Measurements from ENCODE around the gene FOXL3. TPM values are rescaled to one million over a fixed set of nuclear protein-coding genes. Genes with fewer than 3 reads are reported as not detected.
A peak's percentile ranks its signal among the peaks of the same experiment; 100 is the strongest.

The FOXL3 gene
- total RNA-seq, 1 experiment from 2014 or later, result not detected

DNA sequence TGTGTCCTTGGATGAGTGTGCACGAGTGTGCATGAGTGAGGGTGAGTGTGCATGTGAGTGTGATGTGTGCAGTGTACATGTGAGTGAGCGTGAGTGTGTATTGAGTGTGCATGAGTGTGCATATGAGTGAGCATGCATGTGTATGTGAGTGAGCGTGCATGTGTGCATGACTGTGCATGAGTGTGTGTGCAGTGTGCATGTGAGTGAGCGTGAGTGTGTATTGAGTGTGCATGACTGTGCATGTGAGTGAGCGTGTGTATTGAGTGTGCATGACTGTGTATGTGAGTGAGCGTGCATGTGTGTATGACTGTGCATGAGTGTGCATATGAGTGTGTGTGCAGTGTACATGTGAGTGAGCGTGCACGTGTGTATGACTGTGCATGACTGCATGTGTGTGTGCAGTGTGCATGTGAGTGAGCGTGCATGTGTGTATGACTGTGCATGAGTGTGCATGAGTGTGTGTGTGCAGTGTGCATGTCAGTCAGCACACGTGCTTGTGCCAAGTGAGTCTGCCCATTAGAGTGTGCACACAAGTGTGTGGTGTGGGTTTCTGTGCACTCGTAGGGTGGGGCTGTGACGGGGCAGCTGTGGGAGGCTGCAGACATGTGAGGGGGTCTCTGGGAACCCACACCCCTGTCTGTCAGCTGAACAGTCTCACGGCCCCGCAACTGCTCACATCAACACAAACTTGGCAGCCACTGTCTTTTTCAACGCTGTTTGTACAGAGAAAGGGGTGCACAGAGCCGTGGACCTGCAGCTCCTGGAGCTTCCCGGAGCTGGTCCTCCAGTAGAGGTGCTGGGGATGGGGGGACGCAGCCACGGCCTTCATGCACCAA lies 14.8 kb downstream of the FOXL3 start:
- no peak overlapping the region for H3K27ac ChIP-seq (ENCODE audit: insufficient read length, low read depth, low read length)
- no peaks in the 10 kb centered on the region for H3K23me2 ChIP-seq (ENCODE audit: insufficient read length, low read depth, low read length, poor library complexity, severe bottlenecking)
- no peak for TF ChIP-seq CTCF (conservative IDR thresholded peaks at IDR 0.05)
- no peak overlapping the region for H2AFZ ChIP-seq (ENCODE audit: low read length)
- H3K56ac ChIP-seq (ENCODE audit: insufficient read length, low read depth, low read length), result no peak overlapping the region
- H3K14ac ChIP-seq (ENCODE audit: insufficient read depth, low read length), result no peak overlapping the region
- H2BK20ac ChIP-seq (ENCODE audit: low read depth, low read length, poor library complexity, severe bottlenecking), result no peak overlapping the region
- H3K4me1 ChIP-seq (ENCODE audit: insufficient read depth, low read length), result no peaks in the 10 kb centered on the region
- WGBS (ENCODE audit: extremely low coverage, insufficient read length, low lambda C conversion rate), result no CpG with 5 or more reads among the region's 19 CpGs
- H2AK5ac ChIP-seq (ENCODE audit: insufficient read length, low read length), result no peak overlapping the region
- Mint-ChIP-seq H3K4me3 (no peak overlapping the region), H3K27ac (peak overlapping the region in 1 of 3 experiments; percentile 48; a peak in 2 of 7 replicates), H3K9me3 (peaks cover 19 to 23% of the 10 kb centered on the region in 2 experiments), H3K4me1 (no peaks in the 10 kb centered on the region), H3K27me3 (ENCODE audit: low read depth) (peaks cover 2% of the 10 kb centered on the region), H3K36me3 (ENCODE audit: insufficient read depth in 1 of 3, low read depth in 3 of 3) (no peaks in the 10 kb centered on the region; a peak in 2 of 7 replicates)
- H3K4ac ChIP-seq (ENCODE audit: low read depth, low read length), result no peak overlapping the region
- H2BK5ac ChIP-seq (ENCODE audit: insufficient read length, low read length), result no peak overlapping the region
- H4K20me1 ChIP-seq (ENCODE audit: control insufficient read depth, insufficient read depth, insufficient read length), result no peaks in the 10 kb centered on the region
- no peak overlapping the region for H4K8ac ChIP-seq (replicated peaks; ENCODE audit: insufficient read length, low read depth, low read length)
- H2BK15ac ChIP-seq (ENCODE audit: low read depth, low read length), result no peak overlapping the region
- no peaks in the 10 kb centered on the region for H3K27me3 ChIP-seq (ENCODE audit: insufficient read depth, low read length)
- H2BK12ac ChIP-seq (ENCODE audit: insufficient read length, low read depth, low read length), result no peak overlapping the region
- no peak overlapping the region for H3K18ac ChIP-seq (ENCODE audit: insufficient read length, low read depth, low read length)
- H3K79me2 ChIP-seq (ENCODE audit: insufficient read depth, low read length), result no peaks in the 10 kb centered on the region
- no peak overlapping the region for H3T11ph ChIP-seq (ENCODE audit: low read length)
- no peak overlapping the region for H3K4me2 ChIP-seq (ENCODE audit: insufficient read depth, insufficient read length, low read length)
- H3K79me1 ChIP-seq (ENCODE audit: insufficient read depth, low read depth, low read length, poor library complexity, severe bottlenecking), result no peaks in the 10 kb centered on the region
- no peak overlapping the region for H3K23ac ChIP-seq (ENCODE audit: insufficient read length, low read depth, low read length)
- H3K9me3 ChIP-seq (ENCODE audit: control insufficient read depth, low read depth, low read length), result no peaks in the 10 kb centered on the region
- H4K5ac ChIP-seq (ENCODE audit: insufficient read length, low read depth, low read length), result peak overlapping the region; percentile 0
- DNase-seq, result no peak
- H3K9ac ChIP-seq (ENCODE audit: extremely low read depth, insufficient read length, low read length), result no peak overlapping the region
- no peak overlapping the region for H4K91ac ChIP-seq (ENCODE audit: insufficient read length, low read depth, low read length)
- H2BK120ac ChIP-seq (ENCODE audit: low read depth, low read length, poor library complexity, severe bottlenecking), result no peak overlapping the region
